GM18498 (cell line): Measurements from ENCODE around the gene TENM4.

ENCODE experiments used
- ATAC-seq: cut with Tn5 transposase; IDR thresholded peaks from one replicate; pipeline ENCODE4 v1.9.1; 2021; ENCODE audit warnings: mild to moderate bottlenecking, moderate library complexity; ENCODE audit not compliant: unreplicated experiment

Gene TENM4

DNA sequence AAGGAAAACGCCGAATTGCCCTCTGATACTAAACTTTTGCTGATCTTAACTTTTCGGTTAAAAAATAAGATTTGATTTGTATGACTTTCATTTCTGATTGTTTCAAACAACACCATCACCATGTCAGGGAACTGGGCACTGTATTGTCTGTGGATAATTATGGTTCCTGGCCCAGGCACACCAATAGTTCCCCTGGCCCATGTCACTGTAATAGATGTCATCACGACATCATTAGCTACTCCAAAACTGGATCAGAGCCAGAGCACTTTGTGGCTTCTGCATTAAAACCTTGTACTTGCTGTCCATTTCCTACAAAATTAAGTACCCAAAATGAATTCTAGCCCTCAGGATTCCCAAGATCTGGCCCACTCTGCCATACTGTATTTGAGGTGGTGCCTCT is 746.7 kb downstream of the TENM4 start:
- no peak for ATAC-seq

DNA sequence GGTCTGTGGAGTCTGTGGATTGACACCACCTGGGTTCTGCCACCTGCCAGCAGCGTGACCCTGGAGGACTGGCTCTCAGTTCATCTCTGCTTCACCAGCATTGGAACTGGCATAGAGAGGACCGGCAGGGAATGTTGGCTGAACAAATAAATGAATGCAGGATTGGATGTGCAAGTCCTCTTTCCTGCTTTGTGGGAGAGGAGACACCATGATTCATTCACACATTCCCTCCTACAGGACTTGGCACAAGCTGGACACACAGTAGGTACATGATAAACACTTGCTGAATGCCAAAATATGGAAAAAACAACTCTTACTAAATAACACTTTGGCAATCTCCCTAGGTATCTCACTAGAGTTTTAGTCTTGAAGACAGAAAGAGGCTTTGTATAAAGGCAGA is 749.6 kb downstream of the TENM4 start:
- no peak for ATAC-seq

DNA sequence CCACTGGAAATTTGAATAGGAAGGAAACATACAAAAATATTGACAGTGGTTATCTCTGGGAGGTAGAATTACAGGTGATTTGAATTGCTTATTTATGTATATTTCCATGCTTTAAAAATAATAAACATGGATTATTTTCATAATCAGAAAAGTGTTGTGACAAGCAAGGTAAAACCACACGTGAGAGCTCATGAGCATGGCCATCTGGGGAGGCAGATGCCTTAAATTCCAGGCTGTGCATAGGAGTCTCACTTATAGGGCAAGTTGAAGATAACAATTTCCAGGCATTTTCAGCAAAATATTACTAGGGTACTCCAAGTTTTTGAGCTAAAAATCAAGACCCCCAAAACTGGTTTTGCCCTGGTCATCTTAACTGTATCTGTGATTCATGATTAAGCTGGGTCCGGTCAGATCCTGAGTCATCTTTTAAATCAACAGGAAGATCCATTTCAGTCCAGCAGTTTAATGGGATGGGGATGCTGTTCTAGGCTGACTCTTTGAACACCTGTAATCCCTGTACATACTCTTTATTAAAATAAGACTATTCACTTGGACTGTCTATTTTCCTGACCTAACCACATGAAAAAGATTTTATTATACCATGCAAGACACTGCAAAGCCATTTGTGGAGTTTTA is 750.4 kb downstream of the TENM4 start:
- no peak for ATAC-seq

DNA sequence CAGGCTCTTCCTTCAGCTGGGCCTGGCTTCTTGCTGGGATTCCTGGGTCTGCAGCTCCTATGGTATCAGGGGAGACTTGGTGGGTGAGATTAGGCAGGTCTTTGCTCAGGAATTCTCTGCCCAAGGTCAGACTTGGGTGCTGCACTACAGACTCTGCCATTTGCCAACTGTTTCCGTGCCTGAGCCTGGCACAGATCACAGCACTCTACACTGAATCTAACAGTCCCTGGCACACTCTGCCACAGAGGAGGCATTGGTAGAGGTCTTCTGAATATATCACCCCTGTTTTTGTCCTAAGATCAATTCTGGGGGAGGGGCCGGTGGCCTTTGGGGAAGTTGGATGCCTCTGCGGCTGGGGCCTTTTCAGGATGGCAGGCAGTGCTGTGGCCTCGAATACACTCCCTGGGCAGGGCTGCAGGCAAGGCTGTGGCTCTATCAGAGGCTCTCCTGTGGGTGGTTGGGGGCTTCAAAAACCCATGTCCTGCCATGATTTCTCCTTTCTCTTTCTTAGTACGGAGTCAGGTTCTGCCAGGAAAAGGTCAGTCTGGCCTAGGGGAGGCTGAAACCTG is 751.2 kb downstream of the TENM4 start:
- ATAC-seq, result no peak

DNA sequence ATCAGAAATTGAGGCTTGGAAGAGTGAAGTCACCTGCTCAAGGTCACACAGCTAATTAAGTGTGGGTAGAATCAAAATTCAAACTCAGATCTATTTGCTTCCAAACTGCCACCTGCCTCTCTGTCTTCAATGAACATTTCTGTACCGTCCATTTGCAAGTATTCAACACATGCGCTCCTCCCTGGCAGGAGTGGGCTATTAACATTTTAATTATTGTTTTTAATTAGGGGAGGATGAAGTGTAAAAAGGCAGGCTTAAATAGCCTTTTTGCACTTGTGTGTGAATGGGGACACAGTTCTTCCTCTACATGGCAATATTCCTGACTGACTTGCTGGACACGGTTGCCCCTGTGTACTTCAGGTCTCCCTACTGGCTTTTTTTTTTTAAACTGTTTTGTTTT is 751.7 kb downstream of the TENM4 start:
- ATAC-seq, result no peak

DNA sequence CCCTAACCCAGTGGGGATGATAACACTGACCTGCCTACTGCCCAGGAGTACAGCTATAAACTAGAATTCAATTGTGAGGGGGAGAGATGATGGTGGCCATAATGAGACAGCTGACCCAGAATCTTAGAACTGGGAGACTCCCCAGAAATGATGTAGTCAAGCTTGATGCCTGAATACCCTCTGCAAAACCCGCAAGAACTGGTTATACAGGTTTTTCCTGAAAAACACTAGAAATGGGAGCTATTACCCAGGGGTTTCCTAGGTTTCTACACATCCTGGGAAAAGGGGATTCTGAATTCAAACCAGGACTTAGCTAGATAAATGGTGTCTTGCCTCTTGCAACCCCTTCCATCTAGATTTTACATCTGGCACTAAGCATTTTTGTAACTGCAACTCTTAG is 752.4 kb downstream of the TENM4 start:
- no peak for ATAC-seq

DNA sequence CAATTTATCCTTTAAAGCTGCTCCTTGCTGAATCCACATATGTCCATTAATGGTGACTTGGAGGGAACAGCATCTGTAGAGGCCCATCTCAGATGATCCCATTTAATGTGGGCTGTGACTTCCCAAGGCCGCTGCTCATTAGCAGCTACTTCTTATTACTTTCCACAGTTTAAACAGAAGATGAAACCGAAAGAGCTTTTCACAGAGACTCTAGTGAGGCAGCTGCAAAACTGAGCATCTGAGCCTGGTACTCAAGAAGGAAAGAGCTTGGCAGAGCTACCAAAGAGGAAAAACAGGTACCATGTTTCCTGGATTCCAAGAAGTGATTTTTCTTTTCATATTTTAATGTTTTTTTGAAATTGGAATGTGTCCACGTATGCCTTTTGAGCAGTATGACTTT is 755.7 kb downstream of the TENM4 start:
- ATAC-seq, result no peak

DNA sequence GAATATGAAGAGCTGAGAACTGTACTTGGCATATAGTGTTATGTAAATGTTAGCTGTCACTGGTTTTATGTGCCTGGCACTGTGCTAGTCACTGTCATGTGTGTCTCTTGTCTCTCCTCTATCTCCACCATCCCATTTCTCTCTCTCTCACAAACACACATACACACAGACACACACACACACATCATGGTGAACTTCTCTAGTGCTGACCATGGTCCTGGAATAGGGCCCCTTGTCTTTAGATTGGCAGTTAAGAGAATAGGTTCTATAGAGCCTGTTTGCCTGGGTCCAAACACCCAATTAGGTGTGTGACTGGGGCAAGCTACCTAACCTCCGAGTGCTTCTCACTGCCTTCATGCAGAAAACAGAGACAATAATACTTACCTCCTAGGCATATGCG is 756.5 kb downstream of the TENM4 start:
- ATAC-seq, result no peak

DNA sequence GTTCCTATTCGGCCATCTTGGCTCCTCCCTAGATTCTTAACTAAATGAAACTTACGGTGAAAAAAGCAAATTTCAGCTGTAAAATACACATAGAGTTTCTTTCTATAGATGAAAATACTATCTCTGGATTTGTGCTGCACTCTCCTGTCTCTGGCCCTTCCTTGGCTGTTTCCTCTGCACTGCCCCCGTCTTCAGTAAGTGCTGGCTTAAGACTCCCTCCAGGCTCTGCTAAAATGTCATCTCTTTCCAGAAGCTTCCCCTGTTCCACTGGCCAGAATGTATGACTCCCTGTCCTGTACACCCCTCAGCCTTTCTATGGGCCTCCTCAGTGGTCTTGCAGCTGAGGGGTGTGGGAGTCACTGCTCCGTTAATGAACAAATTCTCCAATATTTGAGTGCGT is 757.1 kb downstream of the TENM4 start:
- no peak for ATAC-seq

DNA sequence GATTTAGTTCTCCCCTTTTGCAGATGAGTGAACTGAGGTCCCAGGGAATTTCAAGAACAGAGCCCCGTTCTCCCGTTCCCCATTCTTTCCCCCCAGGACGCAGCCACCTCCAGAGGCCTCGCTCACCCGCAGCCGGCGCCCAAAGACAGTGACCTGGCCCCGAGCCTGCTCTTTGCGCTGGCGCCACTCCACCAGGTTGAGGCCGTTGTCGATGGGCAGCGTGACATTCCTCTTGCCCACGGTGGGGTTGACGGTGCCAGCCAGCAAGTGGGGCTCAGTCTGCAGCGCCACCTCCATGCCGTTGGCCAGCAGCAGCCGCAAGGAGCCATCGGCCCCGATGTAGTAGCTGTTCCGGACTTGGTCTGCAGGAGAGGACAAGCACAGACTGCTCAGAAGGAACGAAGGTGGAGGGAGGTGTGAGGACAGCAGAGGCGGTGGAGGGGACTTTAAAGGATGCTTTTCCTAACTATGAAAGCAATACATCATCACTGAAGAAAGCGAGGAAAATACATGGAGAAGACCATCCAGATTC is 764.7 kb downstream of the TENM4 start:
- no peak for ATAC-seq

DNA sequence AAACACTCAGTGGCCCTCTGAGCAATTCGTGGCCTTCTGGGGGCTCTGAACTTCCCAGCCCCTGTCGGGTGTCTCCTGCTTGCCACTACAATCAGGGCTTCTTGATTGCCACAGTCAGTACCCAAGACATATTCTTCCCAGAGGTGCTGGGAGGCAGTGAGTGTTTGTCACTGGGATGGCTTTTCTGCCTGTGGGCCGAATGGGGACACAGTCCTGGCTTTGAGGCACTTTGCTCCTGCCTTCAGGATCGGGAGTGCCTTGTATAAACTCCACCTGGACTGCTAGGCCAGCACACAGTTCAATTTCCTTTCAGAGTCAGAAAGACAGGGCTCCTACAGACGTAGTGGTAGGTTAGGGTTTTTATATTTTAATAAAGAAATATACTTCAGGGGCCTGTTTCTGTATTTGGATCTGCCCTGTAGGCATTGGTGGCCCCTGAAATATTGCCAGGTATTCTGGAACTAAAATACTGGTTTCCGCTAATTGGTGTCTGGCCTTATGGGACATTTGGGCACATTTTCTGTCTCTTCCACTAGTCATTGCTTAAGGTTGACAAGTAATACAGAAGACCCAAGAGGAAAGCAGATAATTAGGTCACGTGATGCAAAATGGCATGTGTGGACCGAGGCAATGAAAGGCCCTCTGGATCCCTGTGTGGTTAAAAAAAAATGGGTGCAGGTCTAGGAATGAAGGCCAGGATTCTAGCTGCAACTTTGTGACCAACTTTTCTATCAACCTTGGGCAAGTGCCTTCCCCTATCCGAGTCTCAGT is 767.8 kb downstream of the TENM4 start:
- ATAC-seq, result no peak

DNA sequence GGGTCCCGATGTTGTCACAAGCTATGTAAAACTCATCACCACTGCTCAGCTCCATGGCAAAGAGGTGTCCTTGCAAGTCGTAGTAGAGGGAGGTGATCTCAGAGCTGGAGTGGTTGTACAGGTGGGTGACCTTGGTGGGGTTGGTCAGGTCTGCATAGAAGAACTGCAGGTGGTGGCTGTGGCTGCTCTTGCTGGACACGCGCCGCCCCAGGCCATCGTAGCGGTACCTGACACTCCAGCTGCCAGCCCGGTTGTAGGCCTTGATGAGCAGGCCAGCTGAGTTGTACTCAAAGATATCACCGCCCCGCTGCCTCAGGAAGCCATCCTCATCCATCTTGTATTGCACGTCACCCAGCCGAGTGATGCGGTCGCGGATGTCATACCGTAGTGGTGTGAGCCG is 771.6 kb downstream of the TENM4 start:
- no peak for ATAC-seq

DNA sequence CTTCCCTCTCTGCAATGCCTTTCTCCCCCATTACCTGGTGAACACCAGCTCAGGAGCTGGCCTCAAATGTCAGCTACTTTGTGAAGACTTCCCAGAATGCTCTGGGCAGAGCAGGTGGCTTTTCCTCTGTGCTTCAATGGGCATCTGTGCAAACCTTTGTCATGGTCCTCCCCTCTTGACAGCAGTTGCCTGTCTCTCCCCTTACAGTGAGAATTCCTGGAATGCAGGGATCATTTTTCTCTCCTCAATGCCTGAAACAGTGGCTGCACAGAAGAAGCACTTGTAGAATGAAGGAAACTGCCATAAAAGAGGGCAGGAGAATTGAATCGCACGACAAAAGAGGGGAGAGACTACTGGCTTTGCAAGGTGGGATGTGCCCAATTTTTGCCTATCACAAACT is 773.4 kb downstream of the TENM4 start:
- no peak for ATAC-seq

DNA sequence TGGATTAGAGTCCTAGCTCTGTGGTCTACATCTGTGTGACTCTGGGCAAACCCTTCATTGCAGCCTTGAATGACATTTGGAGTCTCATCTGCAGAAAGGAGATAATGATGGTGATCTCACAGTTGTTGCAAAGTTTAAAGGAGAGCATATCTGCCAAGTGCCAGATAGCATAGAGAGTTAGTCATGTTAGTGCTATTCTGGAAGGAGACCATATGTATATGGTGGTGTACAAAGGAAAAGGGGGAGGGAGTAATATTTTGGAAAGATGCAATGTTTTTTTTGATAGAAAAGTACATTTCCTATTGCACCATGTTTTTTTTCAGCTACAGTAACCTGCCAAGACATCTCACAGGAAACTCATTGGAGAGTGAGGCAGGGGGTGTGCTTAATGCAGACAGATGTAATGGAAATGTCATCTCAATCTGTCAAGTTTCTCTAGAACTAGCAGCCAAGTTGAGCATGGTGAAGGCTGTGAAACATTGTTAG is 774.1 kb downstream of the TENM4 start:
- no peak for ATAC-seq

DNA sequence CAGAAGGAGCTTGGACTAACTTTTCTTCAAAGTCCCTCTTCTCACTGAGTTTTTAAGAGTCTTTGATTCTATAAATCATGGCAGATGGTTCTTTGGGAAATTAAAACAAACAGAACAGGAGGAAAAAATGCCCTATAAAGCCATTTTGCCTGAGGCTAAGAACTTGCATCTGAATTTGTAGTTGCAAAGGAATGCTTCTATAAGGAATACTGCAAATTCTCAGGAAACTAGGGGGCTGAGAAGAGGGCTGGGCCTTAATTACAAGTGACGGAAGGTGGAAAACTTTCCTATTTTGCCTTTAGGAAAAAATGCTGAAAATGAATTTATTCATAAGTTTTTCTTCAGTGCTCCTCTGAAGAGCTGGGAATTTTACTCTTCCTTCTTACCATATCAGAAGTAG is 776.2 kb downstream of the TENM4 start:
- no peak for ATAC-seq

DNA sequence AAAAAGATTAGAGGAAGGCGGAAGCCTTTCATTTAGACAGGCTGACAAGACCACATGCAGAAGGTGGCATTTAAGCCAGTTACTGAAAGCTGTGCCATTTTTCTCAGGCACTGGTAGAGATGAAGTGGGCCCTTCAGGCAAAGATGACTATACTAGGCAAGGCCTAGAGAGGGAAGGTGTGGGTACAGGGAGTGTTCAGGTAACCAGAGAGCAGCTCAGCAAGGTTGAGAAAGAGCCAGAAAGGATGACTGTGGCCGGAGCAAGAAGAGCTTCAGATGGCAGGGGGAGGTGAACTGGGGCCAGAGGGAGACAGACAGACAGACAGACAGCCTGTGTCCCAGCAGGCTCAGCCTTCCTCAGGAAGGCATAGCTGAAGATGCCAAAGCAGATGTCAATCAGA is 778.0 kb downstream of the TENM4 start:
- ATAC-seq, result no peak

DNA sequence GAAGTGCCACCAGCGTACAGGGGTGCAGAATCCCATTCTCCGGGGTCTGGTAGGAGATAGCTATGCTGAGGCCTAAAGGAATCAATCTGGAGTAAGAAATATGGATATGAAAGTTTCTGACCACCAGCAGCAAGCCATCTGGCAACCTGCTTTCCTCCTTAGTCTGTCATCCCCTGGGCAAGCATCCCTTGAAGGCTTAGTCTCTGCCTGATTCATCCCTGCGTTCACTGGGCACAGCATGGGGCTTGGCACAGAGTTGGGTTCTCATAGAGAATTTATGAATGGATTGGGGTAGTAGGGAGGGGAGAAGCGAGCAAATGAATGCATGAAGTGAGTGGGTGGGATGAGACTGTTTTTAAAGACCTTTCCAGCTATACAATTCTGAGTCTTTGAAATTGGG is 780.4 kb downstream of the TENM4 start:
- ATAC-seq, result no peak

DNA sequence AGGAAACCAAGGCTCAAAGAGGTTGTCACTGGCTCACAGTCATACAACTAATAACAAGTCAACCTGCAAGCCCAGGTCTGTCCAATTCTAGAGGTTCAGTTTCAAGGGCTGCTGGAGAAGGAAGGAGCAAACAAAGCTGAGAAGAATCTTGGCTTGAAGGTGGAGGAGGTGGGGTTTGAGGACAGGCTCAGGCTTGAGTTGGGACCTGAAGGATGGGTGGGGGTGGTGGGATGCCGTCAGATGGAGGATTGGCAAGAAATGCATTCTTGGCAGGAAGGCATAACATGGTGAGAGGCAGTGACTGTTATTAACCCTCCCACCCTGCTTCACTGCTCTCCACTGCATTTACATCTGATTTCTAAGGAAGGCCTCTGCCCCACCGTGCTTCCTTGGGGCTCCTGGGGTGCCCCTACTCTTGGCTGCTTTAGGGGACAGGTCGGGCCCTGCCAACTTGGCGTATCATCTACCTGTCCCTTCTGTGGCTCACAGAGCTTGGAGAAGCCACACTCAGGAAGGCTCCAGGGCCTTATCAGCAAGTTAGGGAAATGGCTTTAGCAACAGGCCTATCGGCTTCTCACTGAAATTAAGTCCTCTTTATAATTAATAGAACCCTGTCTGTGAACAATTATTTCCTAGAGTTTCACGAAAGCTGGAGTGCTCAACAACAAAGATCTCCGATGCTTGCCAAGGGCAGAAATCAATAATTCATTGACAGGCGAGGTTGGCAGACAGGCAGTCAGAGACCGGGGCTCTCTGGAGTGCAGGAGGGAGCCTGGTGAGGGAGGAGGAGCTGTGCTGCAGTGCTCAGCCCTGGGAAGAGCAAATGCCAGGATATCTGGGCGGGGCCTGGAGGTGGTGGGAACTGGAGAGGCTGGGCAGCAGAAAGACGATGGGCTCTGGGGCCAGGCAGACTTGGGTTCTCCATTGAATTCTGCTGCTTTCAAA is 781.2 kb downstream of the TENM4 start:
- ATAC-seq, result no peak

DNA sequence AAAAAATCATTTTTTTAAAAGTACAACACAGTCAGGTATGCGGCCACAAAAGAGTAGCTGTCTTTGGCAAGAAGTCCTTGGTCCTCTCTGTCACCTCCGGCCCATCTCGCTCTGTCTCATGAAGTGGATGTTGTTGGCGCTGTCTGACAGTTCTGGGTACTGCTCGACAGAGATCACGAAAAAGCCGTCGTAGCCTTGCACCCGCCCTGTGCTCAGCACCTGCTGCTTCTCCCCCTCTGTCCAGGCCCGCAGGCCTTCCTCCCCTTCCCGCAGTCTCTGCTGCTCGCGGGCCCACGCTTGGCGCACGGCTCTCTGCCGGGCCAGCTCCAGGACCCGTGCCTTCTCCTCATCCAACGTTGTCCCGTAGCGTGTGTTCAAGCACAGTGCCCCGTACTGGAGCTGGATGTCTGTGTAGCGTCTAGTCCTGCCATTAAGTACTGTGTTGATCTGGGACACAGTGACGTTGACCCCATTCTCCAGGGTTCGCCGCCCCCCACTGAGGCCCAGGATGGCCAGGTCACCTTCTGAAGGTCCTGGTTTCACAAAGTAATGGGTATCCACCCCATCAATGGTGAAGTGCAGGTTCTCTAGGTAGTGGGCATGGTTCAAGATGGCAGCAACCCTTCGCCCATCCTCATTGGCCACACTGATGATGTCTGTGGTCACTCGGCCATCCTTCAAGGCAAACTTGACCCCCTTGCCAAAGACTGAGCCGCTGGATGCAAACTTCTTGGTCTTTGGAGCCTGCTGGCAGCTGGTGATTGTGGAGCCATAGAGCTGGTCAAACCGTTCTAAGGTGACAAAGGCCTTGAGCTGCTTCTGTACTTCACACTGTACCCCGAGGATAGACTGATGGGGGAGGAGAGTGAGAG is 782.6 kb downstream of the TENM4 start:
- no peak for ATAC-seq

DNA sequence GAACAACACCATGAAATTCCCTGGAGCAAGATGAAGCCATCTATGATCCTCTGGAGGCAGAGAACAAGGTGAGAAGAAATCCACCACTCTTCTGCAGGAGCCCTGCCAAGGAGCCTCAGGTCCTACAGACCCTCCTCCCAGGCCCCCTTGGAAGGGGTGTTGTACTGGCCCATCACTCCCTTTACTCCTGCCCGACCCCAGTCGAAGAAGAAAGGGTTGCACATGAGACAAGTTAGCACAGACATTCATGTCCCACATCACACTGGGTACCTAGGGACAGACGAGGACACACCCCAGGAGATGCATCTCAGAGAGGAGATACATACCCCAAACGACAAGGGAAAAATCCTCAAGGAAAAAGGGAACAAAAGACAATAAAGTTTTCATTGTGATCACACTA is 783.4 kb downstream of the TENM4 start:
- ATAC-seq, result no peak
